ENCODE results near the gene NFIX.

NFIX gene

GRCh38 chr19:13010038-13010991 is 15.0 kb downstream of the NFIX start:
- no peak for DNase-seq

GRCh38 chr19:13010992-13011652 is 15.8 kb downstream of the NFIX start:
- no peak for DNase-seq

- DNase-seq, result no peak
Observed at GRCh38 chr19:13011653-13012389, 16.5 kb downstream of the NFIX start.

- DNase-seq, result no peak
Observed at GRCh38 chr19:13012390-13012689, 17.1 kb downstream of the NFIX start.

GRCh38 chr19:13012690-13013608 is 17.7 kb downstream of the NFIX start:
- DNase-seq, result peak; percentile 23 to 45

GRCh38 chr19:13013649-13014048 is 18.4 kb downstream of the NFIX start:
- DNase-seq, result no peak

GRCh38 chr19:13014101-13014920 is 19.0 kb downstream of the NFIX start:
- no peak for DNase-seq

GRCh38 chr19:13014921-13015280 is 19.6 kb downstream of the NFIX start:
- no peak for DNase-seq

- DNase-seq, result no peak
Observed at GRCh38 chr19:13015361-13016223, 20.3 kb downstream of the NFIX start.

- DNase-seq, result no peak
Observed at GRCh38 chr19:13016245-13016627, 21.0 kb downstream of the NFIX start.

GRCh38 chr19:13016628-13017305 is 21.5 kb downstream of the NFIX start:
- DNase-seq, result no peak

- DNase-seq, result no peak
Observed at GRCh38 chr19:13017306-13018034, 22.2 kb downstream of the NFIX start.

GRCh38 chr19:13018035-13018914 is 23.0 kb downstream of the NFIX start:
- DNase-seq, result no peak

GRCh38 chr19:13019332-13019731 is 24.1 kb downstream of the NFIX start:
- DNase-seq, result no peak

- no peak for DNase-seq
Observed at GRCh38 chr19:13020002-13020414, 24.7 kb downstream of the NFIX start.

- no peak for DNase-seq
Observed at GRCh38 chr19:13022111-13022858, 27.0 kb downstream of the NFIX start.

GRCh38 chr19:13022859-13023636 is 27.8 kb downstream of the NFIX start:
- no peak for DNase-seq

Data from stimulated activated CD4-positive, alpha-beta T cell treated with anti-CD3 and anti-CD28 coated beads, Interleukin-4, amount 100 ng/mL, for 4 hours (primary cell).